Nephron progenitor cell (in vitro differentiated cells): ENCODE measurements around the gene THAP5.

Experiments used
- DNase-seq: peaks from one replicate; pipeline ENCODE4 v3.0.0; 2021
- H3K27ac Mint-ChIP-seq: 2 replicates; pipeline ENCODE4 v1.8.0; 2021; ENCODE audit warnings: mild to moderate bottlenecking, moderate library complexity, mixed read lengths
- H3K27me3 Mint-ChIP-seq: 2 replicates; pipeline ENCODE4 v1.8.0; 2021; ENCODE audit warnings: mild to moderate bottlenecking, low read depth, mixed read lengths; ENCODE audit not compliant: poor library complexity
- H3K36me3 Mint-ChIP-seq: 2 replicates; pipeline ENCODE4 v1.8.0; 2021; ENCODE audit warnings: low read depth, mixed read lengths
- H3K4me1 Mint-ChIP-seq: 2 replicates; pipeline ENCODE4 v1.8.0; 2021; ENCODE audit warnings: mixed read lengths
- H3K4me3 Mint-ChIP-seq: 2 replicates; pipeline ENCODE4 v1.8.0; 2021; ENCODE audit warnings: mild to moderate bottlenecking, moderate library complexity, mixed read lengths
- H3K9me3 Mint-ChIP-seq: 2 replicates; pipeline ENCODE4 v1.8.0; 2021; ENCODE audit warnings: mild to moderate bottlenecking, moderate library complexity, mixed read lengths
- TF ChIP-seq, protein P1 (sequence below): fragments of 200-600 bp; sonication (generic); IDR thresholded peaks from 2 replicates; pipeline ENCODE4 v1.5.0; 2021; ENCODE audit warnings: antibody characterized with exemption

The THAP5 gene

DNA sequence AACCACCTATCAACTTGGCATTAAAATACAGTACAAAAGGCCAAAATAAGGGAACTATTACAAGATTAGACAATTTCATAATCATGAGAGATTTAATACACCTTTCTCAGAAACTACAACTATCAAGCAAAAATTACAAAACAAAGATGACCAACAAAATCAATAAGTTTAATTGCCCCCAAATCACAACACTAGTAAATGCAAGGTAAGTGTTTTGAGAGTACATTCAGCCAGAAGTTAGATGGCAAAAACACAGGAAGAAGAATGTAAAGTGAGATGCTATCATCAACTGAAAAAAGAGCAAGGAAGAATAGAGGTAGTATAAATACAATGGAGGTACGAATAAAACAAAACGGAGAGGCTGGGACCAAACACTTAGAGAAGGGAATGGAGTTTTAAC lies 46.7 kb downstream of the THAP5 start:
- H3K9me3 Mint-ChIP-seq: no peaks in the 10 kb centered on the region
- no peak for DNase-seq
- TF ChIP-seq, protein P1, sequence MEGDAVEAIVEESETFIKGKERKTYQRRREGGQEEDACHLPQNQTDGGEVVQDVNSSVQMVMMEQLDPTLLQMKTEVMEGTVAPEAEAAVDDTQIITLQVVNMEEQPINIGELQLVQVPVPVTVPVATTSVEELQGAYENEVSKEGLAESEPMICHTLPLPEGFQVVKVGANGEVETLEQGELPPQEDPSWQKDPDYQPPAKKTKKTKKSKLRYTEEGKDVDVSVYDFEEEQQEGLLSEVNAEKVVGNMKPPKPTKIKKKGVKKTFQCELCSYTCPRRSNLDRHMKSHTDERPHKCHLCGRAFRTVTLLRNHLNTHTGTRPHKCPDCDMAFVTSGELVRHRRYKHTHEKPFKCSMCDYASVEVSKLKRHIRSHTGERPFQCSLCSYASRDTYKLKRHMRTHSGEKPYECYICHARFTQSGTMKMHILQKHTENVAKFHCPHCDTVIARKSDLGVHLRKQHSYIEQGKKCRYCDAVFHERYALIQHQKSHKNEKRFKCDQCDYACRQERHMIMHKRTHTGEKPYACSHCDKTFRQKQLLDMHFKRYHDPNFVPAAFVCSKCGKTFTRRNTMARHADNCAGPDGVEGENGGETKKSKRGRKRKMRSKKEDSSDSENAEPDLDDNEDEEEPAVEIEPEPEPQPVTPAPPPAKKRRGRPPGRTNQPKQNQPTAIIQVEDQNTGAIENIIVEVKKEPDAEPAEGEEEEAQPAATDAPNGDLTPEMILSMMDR: no peak
- H3K36me3 Mint-ChIP-seq: peaks cover 21% of the 10 kb centered on the region
- H3K4me3 Mint-ChIP-seq: peak overlapping the region; percentile 9
- no peaks in the 10 kb centered on the region for H3K27me3 Mint-ChIP-seq
- no peak overlapping the region for H3K27ac Mint-ChIP-seq
- peaks cover 39% of the 10 kb centered on the region for H3K4me1 Mint-ChIP-seq

DNA sequence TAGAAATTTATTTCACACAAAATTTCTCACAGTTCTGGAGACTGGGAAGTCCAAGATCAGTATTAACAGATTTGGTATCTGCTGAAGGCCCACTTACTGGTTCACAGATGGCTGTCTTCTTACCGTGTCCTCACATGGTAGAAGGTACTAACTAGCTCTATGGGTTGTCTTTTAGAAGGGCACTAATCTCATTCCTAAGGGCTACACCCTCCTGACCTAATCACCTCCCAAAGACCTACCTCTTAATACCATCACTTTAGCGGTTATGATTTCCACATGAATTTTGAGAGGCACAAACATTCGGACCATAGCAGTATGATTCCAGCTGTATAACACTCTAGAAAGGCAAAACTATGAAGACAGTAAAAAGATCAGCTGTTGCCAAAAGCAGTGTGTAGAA lies 51.6 kb downstream of the THAP5 start:
- Mint-ChIP-seq H3K27me3 (no peaks in the 10 kb centered on the region), H3K36me3 (peaks cover 49% of the 10 kb centered on the region), H3K4me3 (no peak overlapping the region), H3K4me1 (peaks cover 12% of the 10 kb centered on the region), H3K27ac (no peak overlapping the region), H3K9me3 (no peaks in the 10 kb centered on the region)
- TF ChIP-seq, protein P1: no peak
- DNase-seq: no peak

DNA sequence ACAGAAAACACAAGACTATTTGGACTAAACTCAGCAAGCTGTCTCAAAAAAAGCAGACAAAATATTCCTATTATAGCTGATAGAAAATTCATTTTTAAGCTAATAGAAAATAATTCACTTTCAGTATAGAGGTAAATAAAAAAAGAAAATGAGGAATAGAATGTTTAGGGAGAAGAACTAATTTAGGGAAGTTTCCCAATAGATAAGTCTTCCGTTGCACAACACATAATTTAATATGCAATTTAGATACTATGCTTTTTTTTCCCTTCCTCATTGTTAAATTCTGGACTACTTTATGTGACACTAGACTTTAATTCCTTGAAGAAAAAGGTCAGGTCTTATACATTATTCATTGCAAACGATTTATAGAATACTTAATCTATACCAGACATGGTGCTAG lies 53.9 kb downstream of the THAP5 start:
- H3K27ac Mint-ChIP-seq: no peak overlapping the region
- H3K4me1 Mint-ChIP-seq: no peaks in the 10 kb centered on the region
- TF ChIP-seq, protein P1: no peak
- peaks cover 10% of the 10 kb centered on the region for H3K9me3 Mint-ChIP-seq
- no peaks in the 10 kb centered on the region for H3K27me3 Mint-ChIP-seq
- no peak overlapping the region for H3K4me3 Mint-ChIP-seq
- DNase-seq: no peak
- H3K36me3 Mint-ChIP-seq: peaks cover 61% of the 10 kb centered on the region

DNA sequence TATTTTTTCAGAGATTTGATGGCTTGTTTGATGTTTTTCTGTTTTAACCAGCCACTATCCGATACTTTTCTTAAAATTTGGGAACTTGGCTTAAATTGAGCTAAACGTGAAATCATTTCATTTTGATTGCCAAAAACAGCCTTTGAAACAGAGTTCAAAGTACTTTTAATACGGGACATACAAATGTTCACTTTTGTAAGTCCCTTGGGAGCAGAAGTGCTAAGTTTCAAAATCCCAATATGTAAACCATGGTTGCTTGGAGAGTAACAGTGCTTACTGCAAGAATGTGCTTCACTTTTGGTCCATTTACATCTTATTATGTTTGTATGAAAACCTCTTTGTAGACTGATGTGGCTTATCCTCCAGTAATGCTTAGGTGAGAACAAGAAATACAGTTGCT lies 54.5 kb downstream of the THAP5 start:
- Mint-ChIP-seq H3K27me3 (no peaks in the 10 kb centered on the region), H3K4me3 (no peak overlapping the region), H3K36me3 (peaks cover 67% of the 10 kb centered on the region), H3K4me1 (no peaks in the 10 kb centered on the region), H3K9me3 (peaks cover 13% of the 10 kb centered on the region), H3K27ac (no peak overlapping the region)
- DNase-seq: no peak
- TF ChIP-seq, protein P1: no peak
